Uterus (tissue), 4 donors: ENCODE measurements around the gene ZNF609. TPM values are rescaled to one million over a fixed set of nuclear protein-coding genes. Genes with fewer than 3 reads are reported as not detected.
A peak's percentile ranks its signal among the peaks of the same experiment; 100 is the strongest.

ENCODE experiments used
- DNase-seq, 2 donors: peaks; one replicate each; pipeline ENCODE4 v3.0.0-alpha.2; 2019 to 2020
- H3K27ac ChIP-seq, 2 donors: fragments of 200-600 bp; sonication (generic); 1 replicate in 1 of 2; 2 replicates in 1 of 2; pipeline ENCODE4 v1.5.1; 2016 to 2018
- H3K27me3 ChIP-seq, 2 donors: fragments of 200-600 bp; sonication (generic); one replicate each; pipeline ENCODE4 v1.5.1; 2018 to 2019; ENCODE audit warnings: control low read depth in 1 of 2
- H3K36me3 ChIP-seq, 2 donors: fragments of 200-600 bp; sonication (generic); one replicate each; pipeline ENCODE4 v1.5.1; 2019; ENCODE audit warnings: control low read depth in 1 of 2
- H3K4me1 ChIP-seq, 2 donors: fragments of 200-600 bp; sonication (generic); one replicate each; pipeline ENCODE4 v1.5.1; 2018 to 2019; ENCODE audit warnings: control low read depth in 1 of 2
- H3K4me3 ChIP-seq, 2 donors: fragments of 200-600 bp; sonication (generic); 1 replicate in 1 of 2; 2 replicates in 1 of 2; pipeline ENCODE4 v1.5.1; 2018 to 2019; ENCODE audit warnings: mild to moderate bottlenecking in 1 of 2
- H3K9me3 ChIP-seq, 2 donors: fragments of 200-600 bp; sonication (generic); one replicate each; pipeline ENCODE4 v1.5.1; 2019; ENCODE audit warnings: control low read depth in 1 of 2
- POLR2A ChIP-seq, 2 donors: fragments of 450-650 bp; IDR thresholded peaks; one replicate each; pipeline ENCODE4 v1.6.1; 2016; ENCODE audit warnings: antibody characterized with exemption in 2 of 2, mild to moderate bottlenecking in 1 of 2, moderate library complexity in 1 of 2
- intact Hi-C: fragments of 100-400 bp; cut with DNase I; formaldehyde crosslinking; loops from one replicate; pipeline ENCODE4 v1.15.1; 2023; ENCODE audit warnings: low total_unique reads
- total RNA-seq, 4 donors: library from RNA; depleted of rRNA in 3 of 4; stranded (reverse); fragments of >200 nt in 3 of 4; gene quantifications; one replicate each; pipeline versions ENCODE4 v1.1.0 to v1.2.4, GENCODE V29; 2014 to 2023
- TF ChIP-seq, protein P1 (sequence below), 4 experiments: fragments of 200-600 bp in 2 of 4; fragments of 450-650 bp in 2 of 4; sonication (generic) in 2 of 4; IDR thresholded peaks; one replicate each; pipeline ENCODE4 v1.5.1; 2016 to 2019; ENCODE audit warnings: antibody characterized with exemption in 4 of 4, mild to moderate bottlenecking in 2 of 4, moderate library complexity in 1 of 4
- donor health status: DM: yes; HTN: yes; CAD: no.

The ZNF609 gene
- total RNA-seq, 4 donors from 2014 or later, result 12.4 to 59.6 (median 26.1) TPM

DNA sequence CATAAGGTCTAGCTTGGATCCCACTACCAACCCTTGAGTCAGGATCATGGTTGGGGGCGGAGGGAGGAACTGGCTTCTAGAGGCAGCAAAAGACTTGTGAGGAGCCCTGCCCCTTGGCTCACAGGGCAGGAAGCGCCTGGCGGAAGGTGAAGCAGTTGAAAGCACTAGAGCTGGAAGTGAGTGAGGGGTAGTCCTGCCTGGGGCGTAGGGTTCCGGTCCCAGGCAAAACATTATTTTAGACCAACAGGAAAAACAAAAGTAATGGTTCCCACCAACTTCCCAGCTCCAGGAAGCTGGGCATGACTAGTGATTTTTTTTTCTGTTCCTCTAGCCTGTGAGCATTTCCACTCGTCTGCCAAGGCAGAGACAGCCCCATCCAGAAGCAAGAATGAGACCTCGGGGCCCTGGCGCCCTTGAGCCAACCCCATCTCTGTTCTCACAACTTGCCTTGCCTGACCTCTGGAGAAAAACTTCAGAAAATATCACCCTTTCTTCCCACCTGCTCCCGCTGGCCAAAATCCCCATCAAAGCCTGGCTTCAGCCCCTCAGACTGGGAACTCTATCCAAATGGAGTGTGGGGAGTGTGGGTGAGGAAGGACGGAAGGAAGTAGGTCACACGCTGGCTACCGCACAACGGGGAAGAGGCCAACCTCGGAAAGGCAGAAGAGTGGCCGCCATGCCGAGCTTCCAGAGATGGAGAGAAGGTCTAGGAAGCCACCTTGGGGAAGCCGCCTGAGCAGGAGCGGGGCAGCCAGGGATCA lies 257.5 kb downstream of the ZNF609 start:
- Histone ChIP-seq H3K27ac (peak overlapping the region; percentile 71 to 81), H3K9me3 (no peaks in the 10 kb centered on the region), H3K4me1 (no peaks in the 10 kb centered on the region), H3K27me3 (no peaks in the 10 kb centered on the region), H3K36me3 (no peaks in the 10 kb centered on the region), H3K4me3 (no peak overlapping the region)
- intact Hi-C loops, result no loop called here
- no peak for DNase-seq
- TF ChIP-seq, protein P1, sequence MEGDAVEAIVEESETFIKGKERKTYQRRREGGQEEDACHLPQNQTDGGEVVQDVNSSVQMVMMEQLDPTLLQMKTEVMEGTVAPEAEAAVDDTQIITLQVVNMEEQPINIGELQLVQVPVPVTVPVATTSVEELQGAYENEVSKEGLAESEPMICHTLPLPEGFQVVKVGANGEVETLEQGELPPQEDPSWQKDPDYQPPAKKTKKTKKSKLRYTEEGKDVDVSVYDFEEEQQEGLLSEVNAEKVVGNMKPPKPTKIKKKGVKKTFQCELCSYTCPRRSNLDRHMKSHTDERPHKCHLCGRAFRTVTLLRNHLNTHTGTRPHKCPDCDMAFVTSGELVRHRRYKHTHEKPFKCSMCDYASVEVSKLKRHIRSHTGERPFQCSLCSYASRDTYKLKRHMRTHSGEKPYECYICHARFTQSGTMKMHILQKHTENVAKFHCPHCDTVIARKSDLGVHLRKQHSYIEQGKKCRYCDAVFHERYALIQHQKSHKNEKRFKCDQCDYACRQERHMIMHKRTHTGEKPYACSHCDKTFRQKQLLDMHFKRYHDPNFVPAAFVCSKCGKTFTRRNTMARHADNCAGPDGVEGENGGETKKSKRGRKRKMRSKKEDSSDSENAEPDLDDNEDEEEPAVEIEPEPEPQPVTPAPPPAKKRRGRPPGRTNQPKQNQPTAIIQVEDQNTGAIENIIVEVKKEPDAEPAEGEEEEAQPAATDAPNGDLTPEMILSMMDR (IDR thresholded peaks at IDR 0.05), result no peak
- no peak for TF ChIP-seq POLR2A (IDR thresholded peaks at IDR 0.05)

DNA sequence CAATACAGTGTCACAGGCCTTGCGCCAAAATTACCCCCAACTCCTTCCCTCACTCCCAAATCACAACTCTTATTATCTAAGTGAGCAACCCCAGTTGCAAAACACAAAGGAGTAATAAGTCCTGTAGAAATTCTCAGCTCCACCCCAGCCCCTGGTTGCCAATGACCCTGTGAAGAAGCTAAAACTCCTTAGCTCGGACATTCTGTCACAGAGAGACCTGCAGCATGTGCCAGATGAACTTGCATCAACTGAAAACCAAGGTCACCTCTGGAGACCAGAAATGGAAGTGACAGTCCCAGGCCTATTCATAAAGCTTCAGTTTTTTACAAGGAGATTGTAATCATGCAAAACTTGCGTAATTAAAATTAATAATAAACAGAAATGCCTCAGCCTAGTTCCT lies 259.8 kb downstream of the ZNF609 start:
- no peaks in the 10 kb centered on the region for H3K27me3 ChIP-seq
- H3K36me3 ChIP-seq, result no peaks in the 10 kb centered on the region
- DNase-seq, result no peak
- H3K27ac ChIP-seq, result peak overlapping the region in 1 of 2 donors; percentile 10
- TF ChIP-seq, protein P1 (IDR thresholded peaks at IDR 0.05), result no peak
- TF ChIP-seq POLR2A (IDR thresholded peaks at IDR 0.05), result no peak
- H3K4me3 ChIP-seq, result no peak overlapping the region
- no peaks in the 10 kb centered on the region for H3K9me3 ChIP-seq
- H3K4me1 ChIP-seq, result no peaks in the 10 kb centered on the region
- intact Hi-C loops, result no loop called here

DNA sequence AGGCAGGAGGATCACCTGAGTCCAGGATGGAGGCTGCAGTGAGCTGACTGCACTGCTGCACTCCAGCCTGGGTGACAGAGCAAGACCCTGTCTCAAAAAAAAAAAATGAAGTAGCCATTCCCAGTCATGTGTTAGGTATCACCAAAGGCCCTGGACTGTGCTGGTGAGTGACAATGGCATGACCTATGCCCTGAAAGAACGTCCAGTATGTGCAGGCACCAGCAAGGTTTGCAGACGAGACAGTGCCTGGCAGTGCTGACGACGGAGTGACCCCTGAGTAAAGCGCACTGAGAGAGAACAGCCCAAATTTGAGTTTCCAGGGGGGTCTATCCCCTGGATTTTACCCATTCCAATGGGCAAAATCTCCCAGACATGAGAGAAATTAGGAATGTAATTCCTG lies 269.8 kb downstream of the ZNF609 start:
- no peaks in the 10 kb centered on the region for H3K27me3 ChIP-seq
- no peak for DNase-seq
- H3K9me3 ChIP-seq, result no peaks in the 10 kb centered on the region
- no peak for TF ChIP-seq POLR2A (IDR thresholded peaks at IDR 0.05)
- TF ChIP-seq, protein P1 (IDR thresholded peaks at IDR 0.05), result no peak
- H3K4me3 ChIP-seq, result no peak overlapping the region
- intact Hi-C loops, result loop anchor here (2.0 to 10.0 kb wide), 3 partner anchors 43 to 175 kb away; no protein-coding TSS in a partner anchor
- H3K4me1 ChIP-seq, result no peaks in the 10 kb centered on the region
- no peaks in the 10 kb centered on the region for H3K36me3 ChIP-seq
- no peak overlapping the region for H3K27ac ChIP-seq

DNA sequence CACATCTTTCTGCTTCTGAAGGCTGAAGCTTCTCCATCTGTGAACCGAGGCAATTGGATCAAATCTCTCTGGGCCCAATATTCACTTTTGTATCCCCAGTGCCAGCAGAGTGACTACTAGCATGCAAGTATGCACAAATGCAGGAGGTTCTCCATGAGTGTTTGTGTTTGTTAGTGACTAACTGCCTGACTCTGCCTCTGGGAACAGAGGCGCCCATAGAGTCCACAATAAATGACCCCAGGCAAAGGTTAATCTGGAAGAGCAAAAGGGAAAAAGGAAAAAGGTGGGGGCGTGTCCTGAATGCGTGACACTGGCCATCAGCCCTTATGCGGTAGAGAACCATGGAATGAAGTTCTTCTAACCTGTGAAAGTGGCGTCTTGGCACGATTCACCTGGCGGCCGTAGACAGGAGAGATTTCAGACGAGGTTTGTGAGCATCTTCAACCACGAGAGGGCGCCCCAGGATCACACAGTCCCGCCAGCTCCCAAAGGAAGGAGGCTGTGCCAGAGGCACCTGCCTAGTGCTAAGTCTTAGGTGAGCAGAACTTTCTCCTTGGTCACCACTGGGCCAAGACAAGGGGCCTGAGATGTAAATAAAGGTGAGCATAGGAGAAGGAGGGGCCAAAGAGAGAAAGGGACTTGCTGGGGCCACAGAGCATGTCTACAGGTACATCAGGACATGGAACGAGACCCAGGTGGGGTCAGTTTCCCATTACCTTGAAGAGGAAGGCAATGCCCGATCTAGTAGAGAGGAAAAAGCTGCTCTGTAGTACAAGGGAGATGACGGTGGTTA lies 270.8 kb downstream of the ZNF609 start:
- no peak overlapping the region for H3K4me3 ChIP-seq
- H3K27me3 ChIP-seq, result no peaks in the 10 kb centered on the region
- TF ChIP-seq, protein P1 (IDR thresholded peaks at IDR 0.05), result peak; percentile 87 to 93 (median 90)
- TF ChIP-seq POLR2A (IDR thresholded peaks at IDR 0.05), result peak in 1 of 2 donors; percentile 12
- no peaks in the 10 kb centered on the region for H3K36me3 ChIP-seq
- DNase-seq, result peak; percentile 87 to 90
- no peak overlapping the region for H3K27ac ChIP-seq
- no peaks in the 10 kb centered on the region for H3K4me1 ChIP-seq
- no peaks in the 10 kb centered on the region for H3K9me3 ChIP-seq
- intact Hi-C loops, result loop anchor here (2.0 to 10.0 kb wide), 3 partner anchors 44 to 174 kb away; no protein-coding TSS in a partner anchor

DNA sequence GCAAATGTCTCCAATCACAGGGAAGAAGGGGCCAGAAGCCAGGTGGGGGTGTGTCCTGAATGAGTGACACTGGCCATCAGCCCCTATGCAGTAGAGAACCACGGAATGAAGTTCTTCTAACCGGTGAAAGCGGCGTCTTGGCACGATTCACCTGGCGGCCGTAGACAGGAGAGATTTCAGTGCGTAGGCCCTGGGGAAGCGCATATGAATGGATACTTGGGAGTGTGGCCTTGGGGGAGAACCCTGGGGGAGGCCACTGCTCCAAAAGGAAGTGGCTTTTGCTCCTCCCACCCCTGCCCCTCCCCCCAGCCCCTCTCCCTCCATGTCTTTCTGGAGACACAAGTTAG lies 271.4 kb downstream of the ZNF609 start:
- Histone ChIP-seq H3K4me3 (no peak overlapping the region), H3K27ac (no peak overlapping the region), H3K4me1 (no peaks in the 10 kb centered on the region), H3K9me3 (no peaks in the 10 kb centered on the region), H3K27me3 (no peaks in the 10 kb centered on the region), H3K36me3 (no peaks in the 10 kb centered on the region)
- no peak for DNase-seq
- intact Hi-C loops, result loop anchor here (2.0 to 10.0 kb wide), 3 partner anchors 45 to 173 kb away; no protein-coding TSS in a partner anchor
- TF ChIP-seq POLR2A (IDR thresholded peaks at IDR 0.05), result no peak
- TF ChIP-seq, protein P1 (IDR thresholded peaks at IDR 0.05), result no peak
